RWPE2 (cell line): Measurements from ENCODE around the gene CRIP1.

ENCODE experiments used
- ATAC-seq: fragments of 200-7000 bp; cut with Tn5 transposase; 3 replicates; pipeline ENCODE4 v1.9.1; 2021; ENCODE audit warnings: low read depth
- DNase-seq: peaks from one replicate; pipeline ENCODE4 v3.0.0-alpha.2; 2020; ENCODE audit warnings: low spot score
- H3K27ac ChIP-seq: fragments of 450-650 bp; 2 replicates; pipeline ENCODE4 v1.5.1; 2017; ENCODE audit warnings: mild to moderate bottlenecking; ENCODE audit not compliant: poor library complexity, severe bottlenecking
- H3K27me3 ChIP-seq: fragments of 250-450 bp; sonication (Bioruptor Pico); 2 replicates; pipeline ENCODE4 v1.5.1; 2021; ENCODE audit warnings: mild to moderate bottlenecking, moderate library complexity; ENCODE audit not compliant: insufficient read depth, poor library complexity, severe bottlenecking
- H3K36me3 ChIP-seq: fragments of 250-450 bp; sonication (Bioruptor Pico); 2 replicates; pipeline ENCODE4 v1.5.1; 2020; ENCODE audit warnings: low read depth, mild to moderate bottlenecking, moderate library complexity
- H3K4me1 ChIP-seq: fragments of 250-450 bp; sonication (Bioruptor Pico); 2 replicates; pipeline ENCODE4 v1.5.1; 2021; ENCODE audit warnings: mild to moderate bottlenecking, moderate library complexity; ENCODE audit not compliant: insufficient read depth, poor library complexity, severe bottlenecking
- H3K4me3 ChIP-seq: fragments of 250-450 bp; sonication (Bioruptor Pico); 2 replicates; pipeline ENCODE4 v1.5.1; 2021; ENCODE audit warnings: mild to moderate bottlenecking, moderate library complexity; ENCODE audit not compliant: severe bottlenecking
- H3K9me3 ChIP-seq: fragments of 250-450 bp; sonication (Bioruptor Pico); 2 replicates; pipeline ENCODE4 v1.5.1; 2021; ENCODE audit warnings: mild to moderate bottlenecking, moderate library complexity; ENCODE audit not compliant: severe bottlenecking
- TF ChIP-seq, protein P1 (sequence below): fragments of 450-650 bp; IDR thresholded peaks from one replicate; pipeline ENCODE4 v1.5.1; 2017; ENCODE audit warnings: mild to moderate bottlenecking, moderate library complexity; ENCODE audit not compliant: poor library complexity, severe bottlenecking

The CRIP1 gene, protein sequence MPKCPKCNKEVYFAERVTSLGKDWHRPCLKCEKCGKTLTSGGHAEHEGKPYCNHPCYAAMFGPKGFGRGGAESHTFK

GRCh38 chr14:105486163-105486973, at the start of gene CRIP1:
TSS of gene CRIP1 (plus strand) at chr14:105486886. CDS start at chr14:105487260, 374 bp downstream.
- peak within 1 kb of the TSS; percentile 24 for H3K4me3 ChIP-seq
- H3K4me1 ChIP-seq: peaks cover 24% of the 10 kb centered on the region
- no peak for DNase-seq

DNA sequence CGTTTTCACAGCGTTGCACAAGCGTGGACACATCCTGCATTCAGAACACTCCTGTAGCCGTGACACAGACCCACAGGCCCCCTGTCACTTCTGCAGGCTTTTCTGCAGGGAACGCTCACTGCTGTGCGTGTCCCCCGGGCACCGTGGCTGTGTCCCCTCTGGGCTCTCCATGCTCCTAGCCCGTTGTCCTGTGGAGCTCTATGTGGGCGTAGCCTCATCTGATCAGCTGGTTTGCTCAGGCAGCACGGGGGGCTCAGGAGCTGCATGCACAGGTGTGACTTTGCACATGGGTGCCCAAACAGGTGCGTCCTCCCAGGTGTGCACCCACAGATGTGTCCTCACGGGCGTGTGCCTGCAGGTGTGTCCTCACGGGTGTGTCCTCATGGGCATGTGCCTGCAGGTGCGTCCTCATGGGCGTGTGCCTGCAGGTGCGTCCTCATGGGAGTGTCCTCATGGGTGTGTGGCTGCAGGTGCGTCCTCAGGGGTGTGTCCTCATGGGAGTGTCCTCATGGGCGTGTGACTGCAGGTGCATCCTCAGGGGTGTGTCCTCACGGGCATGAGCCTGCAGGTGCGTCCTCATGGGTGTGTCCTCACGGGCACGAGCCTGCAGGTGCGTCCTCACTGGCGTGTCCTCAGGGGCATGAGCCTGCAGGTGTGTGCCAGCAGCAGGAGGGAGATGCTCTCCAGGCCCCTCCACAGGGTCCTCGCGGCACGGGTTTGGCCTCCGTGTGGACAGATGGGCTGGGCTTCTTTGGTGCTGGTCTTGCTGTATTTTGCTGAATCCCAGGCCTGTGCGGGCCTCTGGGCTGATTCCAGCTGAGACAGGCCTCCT, 49.6 kb upstream of the CRIP1 start:
- no peaks in the 10 kb centered on the region for H3K4me1 ChIP-seq
- H3K36me3 ChIP-seq: peaks cover 56% of the 10 kb centered on the region
- no peak overlapping the region for H3K27ac ChIP-seq
- TF ChIP-seq, protein P1, sequence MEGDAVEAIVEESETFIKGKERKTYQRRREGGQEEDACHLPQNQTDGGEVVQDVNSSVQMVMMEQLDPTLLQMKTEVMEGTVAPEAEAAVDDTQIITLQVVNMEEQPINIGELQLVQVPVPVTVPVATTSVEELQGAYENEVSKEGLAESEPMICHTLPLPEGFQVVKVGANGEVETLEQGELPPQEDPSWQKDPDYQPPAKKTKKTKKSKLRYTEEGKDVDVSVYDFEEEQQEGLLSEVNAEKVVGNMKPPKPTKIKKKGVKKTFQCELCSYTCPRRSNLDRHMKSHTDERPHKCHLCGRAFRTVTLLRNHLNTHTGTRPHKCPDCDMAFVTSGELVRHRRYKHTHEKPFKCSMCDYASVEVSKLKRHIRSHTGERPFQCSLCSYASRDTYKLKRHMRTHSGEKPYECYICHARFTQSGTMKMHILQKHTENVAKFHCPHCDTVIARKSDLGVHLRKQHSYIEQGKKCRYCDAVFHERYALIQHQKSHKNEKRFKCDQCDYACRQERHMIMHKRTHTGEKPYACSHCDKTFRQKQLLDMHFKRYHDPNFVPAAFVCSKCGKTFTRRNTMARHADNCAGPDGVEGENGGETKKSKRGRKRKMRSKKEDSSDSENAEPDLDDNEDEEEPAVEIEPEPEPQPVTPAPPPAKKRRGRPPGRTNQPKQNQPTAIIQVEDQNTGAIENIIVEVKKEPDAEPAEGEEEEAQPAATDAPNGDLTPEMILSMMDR: no peak
- ATAC-seq (peak; percentile 32; the same call in 2 of the 3 replicates), DNase-seq (peak; percentile 66)
- H3K27me3 ChIP-seq: no peaks in the 10 kb centered on the region
- no peaks in the 10 kb centered on the region for H3K9me3 ChIP-seq
- no peak overlapping the region for H3K4me3 ChIP-seq

More at GRCh38 chr14:105486163-105486973, at the start of gene CRIP1:
- Histone ChIP-seq H3K27me3 (no peaks in the 10 kb centered on the region), H3K36me3 (no peaks in the 10 kb centered on the region), H3K27ac (no peak within 1 kb of the TSS), H3K9me3 (no peaks in the 10 kb centered on the region)
- no peak for ATAC-seq
- TF ChIP-seq, protein P1: no peak

GRCh38 chr14:105437723-105438500, 48.8 kb upstream of the CRIP1 start:
- TF ChIP-seq, protein P1: no peak
- peaks cover 50% of the 10 kb centered on the region for H3K36me3 ChIP-seq
- H3K27me3 ChIP-seq: no peaks in the 10 kb centered on the region
- H3K9me3 ChIP-seq: no peaks in the 10 kb centered on the region
- H3K27ac ChIP-seq: no peak overlapping the region
- H3K4me3 ChIP-seq: no peak overlapping the region
- ATAC-seq: no peak
- no peaks in the 10 kb centered on the region for H3K4me1 ChIP-seq
- peak; percentile 65 for DNase-seq

DNA sequence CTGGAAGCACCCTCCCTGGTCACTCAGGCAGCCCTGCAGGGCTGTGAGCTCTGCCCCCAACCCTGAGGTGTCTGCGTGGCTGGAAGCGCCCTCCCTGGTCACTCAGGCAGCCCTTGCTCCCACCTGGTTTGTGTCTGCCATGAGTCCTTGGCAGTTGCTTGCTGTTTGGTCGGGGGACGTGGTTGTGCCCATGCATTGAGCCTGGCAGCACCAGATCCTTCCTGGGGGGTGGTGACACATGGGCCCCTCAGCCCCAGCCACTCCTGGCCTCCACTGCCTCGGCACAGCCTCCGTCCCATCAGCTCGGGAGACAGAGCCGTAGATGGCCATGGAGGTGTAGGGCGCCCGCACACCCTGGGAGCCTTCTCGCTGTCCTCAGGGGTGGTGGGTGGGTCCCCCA, 47.5 kb upstream of the CRIP1 start:
- TF ChIP-seq, protein P1: no peak
- Histone ChIP-seq H3K9me3 (no peaks in the 10 kb centered on the region), H3K4me3 (no peak overlapping the region), H3K27me3 (no peaks in the 10 kb centered on the region), H3K27ac (no peak overlapping the region), H3K36me3 (peaks cover 52% of the 10 kb centered on the region), H3K4me1 (no peaks in the 10 kb centered on the region)
- DNase-seq (no peak), ATAC-seq (no peak)
